GM12878 (cell line): ENCODE results near the gene PBOV1. TPM values are rescaled to one million over a fixed set of nuclear protein-coding genes. Genes with fewer than 3 reads are reported as not detected.

Experiments used
- ATAC-seq: fragments of 200-7000 bp; cut with Tn5 transposase; 3 replicates; pipeline ENCODE4 v1.9.1; 2020; ENCODE audit warnings: mild to moderate bottlenecking, moderate library complexity
- BruUV-seq: library from RNA; stranded (reverse); fragments of 400-500 nt; replicated peaks from 2 replicates; lab custom pipeline; 2021; lab: Mats Ljungman, UMichigan
- CTCF ChIA-PET: fragments of 300-600 bp; sonication (Branson Sonifier 250); formaldehyde crosslinking; extraction: SDS; loops from one replicate; lab custom pipeline; 2021; ENCODE audit warnings: inconsistent platforms; lab: Yijun Ruan, JAX
- POLR2A ChIA-PET: fragments of 350-600 bp; formaldehyde crosslinking; extraction: SDS; loops from one replicate; lab custom pipeline; 2021; ENCODE audit warnings: inconsistent platforms; lab: Charles Lee
- RAD21 ChIA-PET: fragments of 300-600 bp; sonication (Branson Sonifier 250); formaldehyde crosslinking; loops from one replicate; lab custom pipeline; 2023; ENCODE audit warnings: antibody characterized with exemption; ENCODE audit not compliant: unreplicated experiment; lab: Charles Lee
- SMC1A ChIA-PET: fragments of 300-600 bp; sonication (Branson Sonifier 250); formaldehyde crosslinking; loops from one replicate; lab custom pipeline; 2023; ENCODE audit not compliant: unreplicated experiment, uncharacterized antibody; lab: Charles Lee
- DNase-seq: peaks from one replicate; pipeline ENCODE4 v3.0.0-alpha.2; 2011; ENCODE audit warnings: low read depth, low spot score
- FAIRE-seq: peaks from 3 replicates; lab custom pipeline; 2011; peaks lifted over from hg19 to GRCh38; lab: Jason Lieb, UNC
- H2AFZ ChIP-seq: 2 replicates; pipeline ENCODE4 v1.6.0; 2011; ENCODE audit warnings: low read depth, low read length, control low read depth; ENCODE audit not compliant: control insufficient read depth
- H3K27ac ChIP-seq: 2 replicates; pipeline ENCODE4 v1.5.1; 2011; ENCODE audit warnings: control low read depth; ENCODE audit not compliant: control insufficient read depth, insufficient read depth
- H3K27me3 ChIP-seq, 2 experiments: replicated peaks in 1 of 2; 2 replicates each; pipeline versions ENCODE4 v1.6.0 to v1.6.1; 2011; ENCODE audit warnings: low read length in 1 of 2; ENCODE audit not compliant: control insufficient read depth in 2 of 2, insufficient read depth in 2 of 2
- H3K36me3 ChIP-seq, 2 experiments: 2 replicates each; pipeline ENCODE4 v1.5.1; 2011; ENCODE audit warnings: low read length in 1 of 2; ENCODE audit not compliant: control insufficient read depth in 2 of 2, insufficient read depth in 2 of 2
- H3K4me1 ChIP-seq: 2 replicates; pipeline ENCODE4 v1.6.1; 2011; ENCODE audit warnings: mild to moderate bottlenecking, low read length, moderate library complexity, mixed read lengths; ENCODE audit not compliant: control insufficient read depth, insufficient read depth
- H3K4me2 ChIP-seq: 2 replicates; pipeline ENCODE4 v1.6.0; 2011; ENCODE audit warnings: control low read depth; ENCODE audit not compliant: control insufficient read depth, insufficient read depth
- H3K4me3 ChIP-seq: fragments of 200-600 bp; sonication (generic); 2 replicates; pipeline ENCODE4 v1.5.1; 2016
- H3K79me2 ChIP-seq: 2 replicates; pipeline ENCODE4 v1.6.0; 2011; ENCODE audit warnings: low read length; ENCODE audit not compliant: control insufficient read depth, insufficient read depth
- H3K9ac ChIP-seq: 2 replicates; pipeline ENCODE4 v1.8.0; 2011; ENCODE audit warnings: low read length, control low read depth, mixed read lengths; ENCODE audit not compliant: control insufficient read depth, insufficient read depth
- H3K9me3 ChIP-seq: replicated peaks from 3 replicates; pipeline ENCODE4 v1.5.1; 2011; ENCODE audit warnings: mild to moderate bottlenecking, low read length; ENCODE audit not compliant: control insufficient read depth, insufficient read depth
- H4K20me1 ChIP-seq: 2 replicates; pipeline ENCODE4 v1.6.0; 2011; ENCODE audit not compliant: control insufficient read depth, insufficient read depth
- ASH2L ChIP-seq: fragments of 300-600, 200-600 bp; sonication (generic); IDR thresholded peaks from 2 replicates; pipeline ENCODE4 v1.6.1; 2017; ENCODE audit warnings: low read depth, mild to moderate bottlenecking, borderline replicate concordance
- ATF3 ChIP-seq: IDR thresholded peaks from 2 replicates; pipeline ENCODE4 v1.6.1; 2011; ENCODE audit warnings: low read depth, mild to moderate bottlenecking, low read length, moderate library complexity, borderline replicate concordance; ENCODE audit errors: extremely low read depth
- CREB1 ChIP-seq: IDR thresholded peaks from 2 replicates; pipeline ENCODE4 v1.6.1; 2012; ENCODE audit warnings: low read depth, mild to moderate bottlenecking, inconsistent platforms
- DPF2 ChIP-seq: fragments of 450-650 bp; IDR thresholded peaks from 2 replicates; pipeline ENCODE4 v1.6.1; 2017; ENCODE audit warnings: mild to moderate bottlenecking
- IKZF1 ChIP-seq: fragments of 450-650 bp; conservative IDR thresholded peaks from 2 replicates; pipeline ENCODE4 v1.6.1; 2017; ENCODE audit warnings: antibody characterized with exemption, mild to moderate bottlenecking
- NBN ChIP-seq: fragments of 450-650 bp; IDR thresholded peaks from 2 replicates; pipeline ENCODE4 v1.6.1; 2016
- NR2C2 ChIP-seq: IDR thresholded peaks from 2 replicates; pipeline ENCODE4 v1.6.1; 2011; ENCODE audit warnings: borderline replicate concordance, low read depth; ENCODE audit not compliant: control insufficient read depth, insufficient read length
- PBX3 ChIP-seq: IDR thresholded peaks from 2 replicates; pipeline ENCODE4 v1.6.1; 2011; ENCODE audit warnings: mild to moderate bottlenecking, low read depth, low read length, moderate library complexity; ENCODE audit not compliant: insufficient replicate concordance
- SIN3A ChIP-seq: IDR thresholded peaks from 2 replicates; pipeline ENCODE4 v1.6.1; 2012; ENCODE audit warnings: low read depth, low read length, improper control_type of control experiment
- SPI1 ChIP-seq: IDR thresholded peaks from 2 replicates; pipeline ENCODE4 v1.6.1; 2011; ENCODE audit warnings: low read depth, mild to moderate bottlenecking, low read length, moderate library complexity, borderline replicate concordance; ENCODE audit not compliant: insufficient read depth
- SRF ChIP-seq, 2 experiments: IDR thresholded peaks; 2 replicates each; pipeline ENCODE4 v1.6.1; 2011; ENCODE audit warnings: low read depth in 2 of 2, low read length in 2 of 2, mild to moderate bottlenecking in 1 of 2, moderate library complexity in 1 of 2
- ZNF622 ChIP-seq: fragments of 450-650 bp; IDR thresholded peaks from 2 replicates; pipeline ENCODE4 v1.6.1; 2017; ENCODE audit warnings: mild to moderate bottlenecking, inconsistent platforms
- WGBS: methylation state at CpG from one replicate; pipeline ENCODE4 v1.1.6; 2016; ENCODE audit warnings: low lambda C conversion rate; ENCODE audit not compliant: insufficient replicate concordance, insufficient coverage; ENCODE audit errors: missing lambda C conversion rate; 5-methylcytosine and 5-hydroxymethylcytosine counted together
- in situ Hi-C: fragments of 300-500 bp; cut with MboI; formaldehyde crosslinking; loops from 9 replicates; pipeline ENCODE4 v1.14.3; 2018; ENCODE audit warnings: mixed read lengths
- intact Hi-C: fragments of 100-400 bp; cut with micrococcal nuclease; formaldehyde crosslinking; loops from one replicate; pipeline ENCODE4 v1.14.2; 2022; ENCODE audit not compliant: unreplicated experiment
- polyA plus RNA-seq, 11 experiments: library from polyadenylated mRNA; depleted of rRNA in 4 of 11; unstranded in 6 of 11; stranded (reverse) in 5 of 11; fragments of >200 nt; fragmentation: Nextera tagmentation in 4 of 11; fragmentation: Illumina TruSeq in 1 of 11; extraction: Ambion mirVana in 4 of 11; extraction: Trizol in 1 of 11; gene quantifications; 1 replicate in 1 of 11; 2 replicates in 10 of 11; pipeline versions ENCODE4 v1.2.1 to v1.2.3, GENCODE V29; 2011 to 2016; ENCODE audit warnings: inconsistent platforms in 2 of 11, missing spikeins in 2 of 11, low read depth in 1 of 11
- total RNA-seq, 4 experiments: library from RNA; depleted of rRNA in 3 of 4; stranded (reverse); fragments of >200 nt in 3 of 4; fragmentation: Illumina TruSeq in 1 of 4; extraction: Trizol in 1 of 4; gene quantifications; 2 replicates each; pipeline versions ENCODE4 v1.2.1 to v1.2.3, GENCODE V29; 2013 to 2021
- TF ChIP-seq, protein P1 (sequence below): fragments of 450-650 bp; IDR thresholded peaks from 2 replicates; pipeline ENCODE4 v1.6.1; 2017; ENCODE audit warnings: mild to moderate bottlenecking, moderate library complexity

PBOV1 gene
- total and polyA plus RNA-seq, 10 of the 15 experiments (the other 5 are each of a cell fraction or from before 2014, with no cell fraction given): not detected

GRCh38 chr6:138264372-138264880 is 46.1 kb upstream of the PBOV1 start:
- ATAC-seq (peak; percentile 47; the same call in 2 of the 3 replicates), FAIRE-seq (no peak), DNase-seq (no peak)
- ChIA-PET POLR2A (no interaction called here), RAD21 (no interaction called here), CTCF (no interaction called here), SMC1A (no interaction called here)
- peaks cover 0 to 2% of the 10 kb centered on the region in 2 experiments; a peak in 2 of 4 replicates for H3K27me3 ChIP-seq
- no TSS peak for BruUV-seq
- H3K36me3 ChIP-seq: no peaks in the 10 kb centered on the region
- no peaks in the 10 kb centered on the region for H3K4me1 ChIP-seq
- H2AFZ ChIP-seq: no peak overlapping the region
- no peak overlapping the region for H3K4me3 ChIP-seq
- H3K9ac ChIP-seq: no peak overlapping the region
- TF ChIP-seq DPF2 (no peak), SPI1 (peak; percentile 66; the same call in 1 of the 2 replicates)
- no peaks in the 10 kb centered on the region for H4K20me1 ChIP-seq
- H3K79me2 ChIP-seq: no peaks in the 10 kb centered on the region
- intact Hi-C loops (no loop called here), in situ Hi-C loops (no loop called here)
- no peaks in the 10 kb centered on the region for H3K9me3 ChIP-seq
- H3K27ac ChIP-seq: no peak overlapping the region
- H3K4me2 ChIP-seq: no peak overlapping the region

- ATAC-seq (no peak), FAIRE-seq (no peak), DNase-seq (no peak)
- no peaks in the 10 kb centered on the region for H3K4me1 ChIP-seq
- intact Hi-C loops: no loop called here
- H3K4me3 ChIP-seq: no peak overlapping the region
- 29% methylated on average over 4 of the region's 4 CpGs for WGBS
- no peak overlapping the region for H3K4me2 ChIP-seq
- no peak overlapping the region for H3K9ac ChIP-seq
- BruUV-seq: no TSS peak
- H3K27ac ChIP-seq: no peak overlapping the region
- no peaks in the 10 kb centered on the region for H3K36me3 ChIP-seq
- H4K20me1 ChIP-seq: no peaks in the 10 kb centered on the region
- SMC1A ChIA-PET: no interaction called here
- H3K27me3 ChIP-seq: peaks cover 0 to 2% of the 10 kb centered on the region in 2 experiments; a peak in 2 of 4 replicates
- RAD21 ChIA-PET: no interaction called here
- in situ Hi-C loops: no loop called here
- POLR2A ChIA-PET: no interaction called here
- no peak overlapping the region for H2AFZ ChIP-seq
- H3K79me2 ChIP-seq: no peaks in the 10 kb centered on the region
- CTCF ChIA-PET: no interaction called here
- no peaks in the 10 kb centered on the region for H3K9me3 ChIP-seq
- TF ChIP-seq, protein P1, sequence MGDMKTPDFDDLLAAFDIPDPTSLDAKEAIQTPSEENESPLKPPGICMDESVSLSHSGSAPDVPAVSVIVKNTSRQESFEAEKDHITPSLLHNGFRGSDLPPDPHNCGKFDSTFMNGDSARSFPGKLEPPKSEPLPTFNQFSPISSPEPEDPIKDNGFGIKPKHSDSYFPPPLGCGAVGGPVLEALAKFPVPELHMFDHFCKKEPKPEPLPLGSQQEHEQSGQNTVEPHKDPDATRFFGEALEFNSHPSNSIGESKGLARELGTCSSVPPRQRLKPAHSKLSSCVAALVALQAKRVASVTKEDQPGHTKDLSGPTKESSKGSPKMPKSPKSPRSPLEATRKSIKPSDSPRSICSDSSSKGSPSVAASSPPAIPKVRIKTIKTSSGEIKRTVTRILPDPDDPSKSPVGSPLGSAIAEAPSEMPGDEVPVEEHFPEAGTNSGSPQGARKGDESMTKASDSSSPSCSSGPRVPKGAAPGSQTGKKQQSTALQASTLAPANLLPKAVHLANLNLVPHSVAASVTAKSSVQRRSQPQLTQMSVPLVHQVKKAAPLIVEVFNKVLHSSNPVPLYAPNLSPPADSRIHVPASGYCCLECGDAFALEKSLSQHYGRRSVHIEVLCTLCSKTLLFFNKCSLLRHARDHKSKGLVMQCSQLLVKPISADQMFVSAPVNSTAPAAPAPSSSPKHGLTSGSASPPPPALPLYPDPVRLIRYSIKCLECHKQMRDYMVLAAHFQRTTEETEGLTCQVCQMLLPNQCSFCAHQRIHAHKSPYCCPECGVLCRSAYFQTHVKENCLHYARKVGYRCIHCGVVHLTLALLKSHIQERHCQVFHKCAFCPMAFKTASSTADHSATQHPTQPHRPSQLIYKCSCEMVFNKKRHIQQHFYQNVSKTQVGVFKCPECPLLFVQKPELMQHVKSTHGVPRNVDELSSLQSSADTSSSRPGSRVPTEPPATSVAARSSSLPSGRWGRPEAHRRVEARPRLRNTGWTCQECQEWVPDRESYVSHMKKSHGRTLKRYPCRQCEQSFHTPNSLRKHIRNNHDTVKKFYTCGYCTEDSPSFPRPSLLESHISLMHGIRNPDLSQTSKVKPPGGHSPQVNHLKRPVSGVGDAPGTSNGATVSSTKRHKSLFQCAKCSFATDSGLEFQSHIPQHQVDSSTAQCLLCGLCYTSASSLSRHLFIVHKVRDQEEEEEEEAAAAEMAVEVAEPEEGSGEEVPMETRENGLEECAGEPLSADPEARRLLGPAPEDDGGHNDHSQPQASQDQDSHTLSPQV: no peak
- TF ChIP-seq PBX3 (no peak), SRF (IDR thresholded peaks at IDR 0.05; ENCODE audit: low read depth in 2 of 2, low read length in 2 of 2) (no peak), ATF3 (no peak), CREB1 (no peak), ASH2L (no peak), NBN (no peak), ZNF622 (no peak), IKZF1 (no peak), SIN3A (no peak), NR2C2 (no peak)
These were observed 45.7 kb upstream of the PBOV1 start for GRCh38 chr6:138263963-138264362.
